Measurements from ENCODE around the gene CETP.
"Not testable (repeated sequence)": the region's sequence is repeated elsewhere in the genome, so short reads cannot be mapped to it uniquely, and the experiment has no call there.

Gene CETP

GRCh38 chr16:56961851-56962281, at the start of gene CETP:
Gene CETP (plus strand): TSS chr16:56961950. CDS start chr16:56961980, 30 bp downstream.
- no peak for DNase-seq

DNA sequence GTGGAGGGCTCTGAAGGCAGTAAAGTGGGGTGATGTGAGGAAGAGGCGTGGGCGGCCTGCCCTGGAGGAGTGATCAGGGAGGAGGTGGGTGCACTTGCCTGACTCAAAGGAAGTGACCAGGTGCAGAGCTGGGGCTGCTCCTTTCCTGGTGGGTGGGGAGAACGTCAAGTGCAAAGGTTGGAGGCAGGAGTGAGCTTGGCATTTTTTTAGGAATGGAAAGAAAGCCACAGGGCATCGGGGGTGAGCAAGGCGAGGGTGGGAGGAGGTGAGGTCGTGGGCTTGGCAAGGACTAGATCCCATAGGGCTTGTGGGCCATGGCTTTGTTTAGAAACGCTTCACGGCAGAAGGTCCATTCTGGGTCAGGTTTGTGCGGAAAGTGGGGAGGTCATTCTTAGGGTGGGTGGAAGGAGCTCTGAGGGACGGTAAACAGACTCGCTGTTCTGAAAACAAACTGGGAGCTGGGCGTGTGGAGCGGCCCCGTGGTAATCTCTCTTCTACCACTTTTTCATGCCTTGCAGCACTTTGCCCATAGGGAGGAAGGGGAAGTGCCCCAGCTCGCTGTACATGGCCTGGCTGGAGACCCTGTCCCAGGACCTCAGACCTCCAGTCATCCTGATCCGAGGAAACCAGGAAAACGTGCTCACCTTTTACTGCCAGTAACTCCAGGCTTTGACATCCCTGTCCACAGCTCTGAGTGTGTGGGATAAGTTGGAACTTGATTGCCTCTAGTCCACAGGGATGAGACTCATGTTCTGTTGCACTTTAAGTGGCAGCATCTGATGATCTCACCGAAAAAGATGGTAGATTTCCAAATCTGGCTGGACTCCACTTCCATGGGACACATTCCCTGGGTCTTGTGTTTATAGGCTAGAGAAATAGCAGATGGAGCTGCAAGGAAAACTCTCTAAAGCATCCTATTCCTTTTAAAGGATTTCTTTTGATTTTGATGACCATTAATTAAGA, 48.7 kb upstream of the CETP start:
- no peak for DNase-seq

DNA sequence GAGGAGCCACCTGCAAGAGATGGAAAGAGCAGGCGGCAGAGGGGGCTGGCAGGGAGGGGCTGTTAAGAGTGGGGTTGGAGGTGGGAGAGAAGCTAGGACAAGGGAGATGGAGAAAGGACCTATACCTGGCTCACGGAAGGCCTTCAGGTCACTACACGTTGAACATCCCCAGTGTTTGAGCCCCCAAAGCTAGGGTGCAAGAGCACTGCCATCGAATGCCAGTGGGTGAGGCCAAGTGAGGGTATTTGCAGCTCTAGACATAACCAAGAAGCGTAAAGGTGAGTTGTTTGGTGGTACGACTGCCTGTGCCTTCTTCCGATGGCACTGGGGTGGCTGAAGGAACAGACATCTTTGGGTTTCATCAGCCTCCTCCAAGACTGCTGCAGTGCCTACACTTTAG, 46.9 kb upstream of the CETP start:
- DNase-seq = no peak

DNA sequence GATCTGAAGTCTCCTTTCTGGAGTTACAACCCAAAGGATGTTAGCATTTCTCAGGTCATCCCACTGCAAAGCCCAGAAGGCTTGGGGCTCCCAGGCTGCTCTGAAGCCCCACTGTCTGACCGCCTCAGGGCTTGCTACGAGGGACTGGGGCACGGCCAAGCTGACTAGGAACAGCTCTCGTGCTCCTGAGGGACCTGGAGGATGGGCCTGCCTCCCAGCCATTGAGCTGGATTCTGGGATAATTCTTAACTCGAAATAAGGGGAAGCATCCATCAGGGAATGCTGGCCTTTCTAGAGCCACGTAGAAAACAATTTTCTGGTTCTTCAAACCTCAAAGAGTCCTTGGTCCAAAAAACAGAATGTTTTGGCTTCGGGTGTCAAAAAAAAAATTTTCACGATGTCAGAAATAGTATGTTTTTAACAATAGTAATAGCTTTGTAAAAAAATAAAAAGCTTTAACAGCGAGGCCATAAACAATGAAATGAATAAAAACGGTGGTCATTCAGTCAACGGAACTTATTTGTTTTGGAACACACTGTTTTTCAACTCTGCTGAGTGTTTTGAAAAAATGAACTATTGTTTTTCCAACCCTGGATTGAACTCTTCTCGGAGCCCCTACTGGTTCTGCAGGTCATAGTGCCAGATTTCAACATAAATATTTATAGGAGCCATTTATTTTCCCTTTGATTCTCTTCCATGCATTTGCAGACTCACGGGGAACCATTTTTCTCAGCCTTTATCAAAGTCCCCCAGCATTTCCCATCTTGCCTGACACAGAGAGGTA, 46.2 kb upstream of the CETP start:
- DNase-seq = no peak

DNA sequence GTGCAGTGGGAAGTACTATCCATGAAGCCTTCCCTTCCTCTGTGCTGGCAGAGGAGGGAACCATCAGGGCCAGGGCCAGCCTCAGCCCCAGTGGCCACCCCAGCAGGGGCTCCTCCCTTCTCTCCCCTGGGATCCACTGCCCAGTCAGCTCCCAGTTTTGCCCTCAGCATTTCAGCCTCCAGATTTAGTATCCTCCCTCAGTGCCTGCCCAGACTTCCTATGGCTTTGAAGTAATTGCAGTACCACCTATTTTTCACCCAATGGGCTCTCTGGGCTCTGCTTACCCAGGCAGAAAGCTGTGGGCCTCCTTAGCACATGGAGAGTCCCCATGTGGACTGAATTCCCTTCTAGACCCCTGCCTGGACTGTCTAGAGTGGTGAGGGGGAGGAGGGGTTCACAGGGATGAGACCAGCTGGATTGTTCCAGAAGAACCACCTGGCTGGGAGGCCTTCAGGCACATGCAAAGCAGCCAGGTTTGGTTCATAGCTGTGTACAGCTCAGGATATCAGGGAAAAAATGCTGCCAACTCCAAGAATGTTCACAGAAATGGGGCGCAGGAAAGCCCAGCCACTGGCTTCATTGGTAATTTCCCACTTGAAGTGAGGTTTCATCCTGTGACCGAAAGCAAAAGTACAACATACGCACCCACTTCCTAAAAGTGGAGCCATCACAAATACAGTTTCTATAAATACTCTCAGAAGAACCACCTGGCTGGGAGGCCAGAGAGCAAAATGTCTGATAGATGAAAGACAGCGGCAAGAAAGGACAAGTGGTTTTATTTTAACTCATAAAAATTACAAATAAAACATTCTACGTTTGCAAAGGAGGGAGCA, 45.0 kb upstream of the CETP start:
- no peak for DNase-seq

DNA sequence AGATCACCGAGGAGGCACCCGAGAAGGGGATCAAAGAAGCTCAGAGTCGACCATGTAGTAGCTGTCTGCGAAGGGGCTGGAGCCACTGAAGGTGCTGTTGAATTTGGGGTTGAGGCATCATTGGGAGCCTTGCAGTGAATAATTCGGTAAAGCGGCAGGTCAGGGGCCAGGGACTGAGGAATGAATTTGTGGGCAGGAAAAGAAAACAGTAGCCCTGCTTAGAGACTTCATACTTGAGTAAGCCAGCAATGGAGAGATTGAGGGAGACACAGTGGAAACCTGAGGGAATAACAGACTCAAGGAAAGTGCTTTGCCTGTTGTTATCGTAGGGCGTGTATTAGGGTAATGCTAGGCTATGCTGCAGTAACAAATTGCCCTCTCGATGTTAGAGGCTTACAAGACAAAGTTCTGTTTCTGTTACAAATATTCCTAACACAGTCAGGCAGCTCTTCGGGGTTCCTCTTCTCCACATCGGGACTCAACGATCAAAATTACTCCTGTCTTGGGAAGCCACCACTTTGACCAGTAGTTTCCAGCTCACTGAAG, 43.2 kb upstream of the CETP start:
- no peak for DNase-seq

GRCh38 chr16:56919099-56919800, 42.5 kb upstream of the CETP start:
- no peak for DNase-seq

- no peak for DNase-seq
Measured at GRCh38 chr16:56921571-56921970, 40.2 kb upstream of the CETP start.

DNA sequence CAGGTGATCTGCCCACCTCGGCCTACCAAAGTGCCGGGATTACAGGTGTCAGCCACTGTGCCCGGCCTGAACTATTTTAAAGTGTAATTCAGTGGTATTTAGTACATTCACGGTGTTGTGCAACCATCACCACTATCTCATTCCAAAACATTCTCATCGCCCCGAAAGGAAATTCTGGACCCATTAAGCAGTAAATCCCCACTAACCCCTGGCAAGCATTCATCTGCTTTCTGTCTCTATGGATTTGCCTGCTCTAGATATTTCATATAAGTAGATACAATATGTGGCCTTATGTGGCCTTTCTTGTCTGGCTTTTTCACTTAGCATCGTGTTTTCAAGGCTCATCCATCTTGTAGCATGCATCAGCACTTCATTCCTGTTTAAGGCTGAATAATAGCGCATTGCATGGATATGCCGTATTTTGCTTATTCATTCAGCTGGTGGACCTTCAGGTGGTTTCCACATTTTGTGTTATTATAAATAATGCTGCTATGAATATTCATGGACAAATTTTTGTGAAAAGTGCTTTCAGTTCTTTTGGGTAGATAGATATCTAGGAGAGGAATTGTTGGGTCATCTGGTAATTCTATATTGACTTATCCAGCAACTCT, 38.2 kb upstream of the CETP start:
- DNase-seq = no peak

DNA sequence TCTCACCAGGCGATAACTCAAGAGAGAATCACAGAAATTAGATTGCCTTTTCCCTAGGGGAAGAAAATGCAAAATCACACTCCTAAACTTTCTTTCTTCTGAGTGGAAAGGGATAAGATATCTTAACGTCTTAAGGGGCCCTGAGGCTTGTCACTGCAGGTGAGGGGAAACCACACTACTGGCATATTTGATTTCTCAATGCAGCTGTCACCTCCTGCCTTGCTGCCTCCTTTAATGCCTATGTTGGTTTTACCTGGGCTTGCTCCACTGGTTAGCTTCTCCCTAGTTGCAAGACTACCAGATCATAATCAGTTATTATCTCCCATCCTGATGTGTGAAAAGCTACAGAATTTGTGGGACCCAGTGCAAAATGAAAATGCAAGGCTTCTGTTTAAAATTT, 34.3 kb upstream of the CETP start:
- no peak for DNase-seq

DNA sequence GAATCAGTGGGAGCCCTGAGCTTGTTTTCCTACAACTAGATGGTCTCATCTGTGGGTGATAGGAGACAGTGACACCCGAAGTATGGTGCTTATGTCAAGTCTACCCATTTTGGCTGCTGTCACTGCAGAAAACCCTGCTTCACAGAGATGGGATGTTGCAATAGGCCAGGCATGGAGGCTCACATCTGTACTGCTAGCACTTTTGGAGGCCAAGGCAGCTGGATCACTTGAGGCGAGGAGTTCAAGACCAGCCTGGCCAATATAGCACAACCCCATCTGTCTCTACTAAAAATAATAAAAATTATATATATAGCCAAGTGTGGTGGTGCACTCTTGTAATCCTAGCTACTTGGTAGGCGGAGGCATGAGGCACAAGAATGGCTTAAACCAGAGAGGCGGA, 32.1 kb upstream of the CETP start:
- no peak for DNase-seq

- DNase-seq = peak; percentile 65
Measured at GRCh38 chr16:56930486-56931270, 31.1 kb upstream of the CETP start.

GRCh38 chr16:56931271-56931891, 30.4 kb upstream of the CETP start:
- no peak for DNase-seq

- DNase-seq = peak; percentile 85
Measured at GRCh38 chr16:56931892-56932720, 29.6 kb upstream of the CETP start, which contains the start of gene HERPUD1. Gene HERPUD1 (plus strand): TSS chr16:56932142. CDS start chr16:56932245, 103 bp downstream.

GRCh38 chr16:56932721-56933619, 28.8 kb upstream of the CETP start:
- DNase-seq = peak; percentile 43

DNA sequence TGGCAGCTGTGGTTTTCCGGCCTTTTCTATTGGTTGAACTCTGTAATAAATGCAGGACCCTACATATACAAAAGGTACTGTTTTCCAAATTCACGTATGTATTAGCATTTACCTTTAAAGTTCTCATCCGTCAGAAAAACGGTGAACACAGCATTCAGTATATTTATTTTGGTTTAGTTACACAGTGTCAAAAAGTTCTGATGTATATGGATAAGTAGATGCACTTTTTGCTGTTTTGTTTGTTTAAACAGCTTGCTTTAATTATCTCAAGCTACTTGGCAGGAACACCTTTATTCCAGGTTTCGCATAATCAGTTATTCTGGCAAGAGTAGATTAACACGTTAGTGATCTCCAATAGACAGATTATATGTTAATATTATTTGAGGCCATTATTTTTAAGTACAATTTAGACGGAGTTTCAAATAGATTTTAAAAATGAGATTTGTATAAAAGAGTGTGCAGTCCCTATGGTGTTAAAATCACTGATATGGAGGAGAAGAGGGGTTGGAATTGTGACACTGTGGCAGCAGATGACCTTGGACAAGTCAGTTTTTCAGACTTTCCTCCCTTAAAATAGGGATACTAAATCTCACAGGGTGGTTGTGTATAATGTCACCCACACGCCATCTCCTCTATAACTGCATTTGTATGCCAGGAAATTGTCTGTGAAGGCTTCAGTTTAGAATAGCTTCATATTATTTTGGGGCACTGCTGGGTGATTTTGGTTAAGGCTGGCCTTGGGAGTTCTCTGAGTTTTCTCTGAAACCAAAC, 27.7 kb upstream of the CETP start:
- DNase-seq = no peak

- not testable (repeated sequence) for DNase-seq
Measured at GRCh38 chr16:56934599-56935145, 27.1 kb upstream of the CETP start.

Measured in SHP77 treated with DMSO at 0.1 percent for 48 hours (cell line).